Effector memory CD4-positive, alpha-beta T cell (primary cell): ENCODE results near the gene MCCC1.

Experiments used
- DNase-seq, 3 donors: peaks; one replicate each; pipeline ENCODE4 v3.0.0-alpha.2; 2020
- H3K27ac ChIP-seq: 2 replicates; pipeline ENCODE4 v1.7.0; 2013; ENCODE audit warnings: mild to moderate bottlenecking, low read length, moderate library complexity; ENCODE audit not compliant: insufficient read depth, poor library complexity, severe bottlenecking
- H3K27me3 ChIP-seq: replicated peaks from 2 replicates; pipeline ENCODE4 v1.7.0; 2013; ENCODE audit warnings: mild to moderate bottlenecking, low read length; ENCODE audit not compliant: insufficient read depth, control insufficient read depth, poor library complexity, severe bottlenecking
- H3K36me3 ChIP-seq: 2 replicates; pipeline ENCODE4 v1.7.0; 2013; ENCODE audit warnings: mild to moderate bottlenecking, low read length, moderate library complexity; ENCODE audit not compliant: control insufficient read depth, insufficient read depth
- H3K4me1 ChIP-seq: 2 replicates; pipeline ENCODE4 v1.7.0; 2013; ENCODE audit warnings: low read length, mild to moderate bottlenecking; ENCODE audit not compliant: control insufficient read depth, insufficient read depth, poor library complexity, severe bottlenecking
- H3K4me3 ChIP-seq: 2 replicates; pipeline ENCODE4 v1.7.0; 2013; ENCODE audit warnings: low read length, low read depth, mild to moderate bottlenecking; ENCODE audit not compliant: insufficient read depth, poor library complexity, severe bottlenecking
- H3K9me3 ChIP-seq: 2 replicates; pipeline ENCODE4 v1.7.0; 2013; ENCODE audit warnings: mild to moderate bottlenecking, low read length, moderate library complexity; ENCODE audit not compliant: control insufficient read depth

The MCCC1 gene

DNA sequence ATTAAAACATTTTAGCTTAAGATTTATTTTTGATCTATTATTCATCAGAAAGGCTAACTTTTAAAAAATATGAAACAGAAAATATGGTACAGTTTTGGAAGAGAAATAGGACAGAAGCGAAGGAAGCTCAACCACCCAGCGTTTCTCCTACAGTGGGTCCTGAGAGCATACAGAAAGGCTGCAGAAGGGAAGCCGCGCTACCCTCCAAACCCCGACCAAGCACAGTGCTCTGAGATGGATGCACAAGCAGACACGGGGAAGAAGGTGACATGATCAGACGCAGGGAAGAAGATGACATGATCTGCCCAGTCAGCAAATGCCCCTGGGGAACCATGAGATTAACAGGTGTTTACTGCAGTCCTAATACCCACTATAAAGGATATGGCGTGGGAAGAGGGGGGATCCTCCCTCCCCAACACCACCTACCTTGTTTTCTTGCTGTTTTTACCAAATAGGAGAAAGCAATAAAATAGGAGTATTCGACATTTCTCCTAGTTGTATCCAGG is 133.4 kb downstream of the MCCC1 start:
- Histone ChIP-seq H3K27ac (no peak overlapping the region), H3K27me3 (no peaks in the 10 kb centered on the region), H3K4me1 (peaks cover 3% of the 10 kb centered on the region), H3K4me3 (no peak overlapping the region), H3K9me3 (no peaks in the 10 kb centered on the region), H3K36me3 (peaks cover 6% of the 10 kb centered on the region)
- no peak for DNase-seq
